Measurements from ENCODE around the gene TP63.

The TP63 gene

DNA sequence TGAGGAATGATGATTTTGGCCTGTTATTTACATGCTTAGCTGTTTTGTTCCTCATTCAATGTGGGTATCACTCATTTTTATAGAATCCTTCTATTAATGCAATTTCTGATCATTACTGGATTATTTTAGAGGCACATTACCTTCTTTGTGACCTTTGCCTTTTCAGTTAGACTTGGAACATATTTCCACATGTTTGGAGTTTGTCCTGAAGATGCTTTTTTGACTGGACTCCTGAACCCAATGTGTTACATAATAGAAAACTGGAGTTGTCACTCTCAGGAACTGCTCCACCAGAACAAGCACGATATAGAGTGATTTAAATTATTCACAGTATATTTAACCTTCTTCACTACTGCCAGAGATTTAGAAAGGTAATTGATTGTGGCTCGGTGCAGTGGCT, 59.5 kb downstream of the TP63 start:
- Histone ChIP-seq H3K27ac (replicated peaks) (no peak overlapping the region), H3K4me3 (replicated peaks; ENCODE audit: insufficient read depth, low read length) (no peak overlapping the region), H3K27me3 (ENCODE audit: insufficient read depth, poor library complexity, severe bottlenecking) (no peaks in the 10 kb centered on the region)
- TF ChIP-seq SPI1 (IDR thresholded peaks at IDR 0.05; ENCODE audit: borderline replicate concordance, low read depth) (no peak), GABPA (IDR thresholded peaks at IDR 0.05; ENCODE audit: low read depth) (no peak), POLR2AphosphoS5 (IDR thresholded peaks at IDR 0.05; ENCODE audit: low read depth) (no peak)
- TF ChIP-seq, protein P1, sequence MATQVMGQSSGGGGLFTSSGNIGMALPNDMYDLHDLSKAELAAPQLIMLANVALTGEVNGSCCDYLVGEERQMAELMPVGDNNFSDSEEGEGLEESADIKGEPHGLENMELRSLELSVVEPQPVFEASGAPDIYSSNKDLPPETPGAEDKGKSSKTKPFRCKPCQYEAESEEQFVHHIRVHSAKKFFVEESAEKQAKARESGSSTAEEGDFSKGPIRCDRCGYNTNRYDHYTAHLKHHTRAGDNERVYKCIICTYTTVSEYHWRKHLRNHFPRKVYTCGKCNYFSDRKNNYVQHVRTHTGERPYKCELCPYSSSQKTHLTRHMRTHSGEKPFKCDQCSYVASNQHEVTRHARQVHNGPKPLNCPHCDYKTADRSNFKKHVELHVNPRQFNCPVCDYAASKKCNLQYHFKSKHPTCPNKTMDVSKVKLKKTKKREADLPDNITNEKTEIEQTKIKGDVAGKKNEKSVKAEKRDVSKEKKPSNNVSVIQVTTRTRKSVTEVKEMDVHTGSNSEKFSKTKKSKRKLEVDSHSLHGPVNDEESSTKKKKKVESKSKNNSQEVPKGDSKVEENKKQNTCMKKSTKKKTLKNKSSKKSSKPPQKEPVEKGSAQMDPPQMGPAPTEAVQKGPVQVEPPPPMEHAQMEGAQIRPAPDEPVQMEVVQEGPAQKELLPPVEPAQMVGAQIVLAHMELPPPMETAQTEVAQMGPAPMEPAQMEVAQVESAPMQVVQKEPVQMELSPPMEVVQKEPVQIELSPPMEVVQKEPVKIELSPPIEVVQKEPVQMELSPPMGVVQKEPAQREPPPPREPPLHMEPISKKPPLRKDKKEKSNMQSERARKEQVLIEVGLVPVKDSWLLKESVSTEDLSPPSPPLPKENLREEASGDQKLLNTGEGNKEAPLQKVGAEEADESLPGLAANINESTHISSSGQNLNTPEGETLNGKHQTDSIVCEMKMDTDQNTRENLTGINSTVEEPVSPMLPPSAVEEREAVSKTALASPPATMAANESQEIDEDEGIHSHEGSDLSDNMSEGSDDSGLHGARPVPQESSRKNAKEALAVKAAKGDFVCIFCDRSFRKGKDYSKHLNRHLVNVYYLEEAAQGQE (IDR thresholded peaks at IDR 0.05; ENCODE audit: insufficient replicate concordance, low read depth) = no peak
- TF ChIP-seq, protein P2, sequence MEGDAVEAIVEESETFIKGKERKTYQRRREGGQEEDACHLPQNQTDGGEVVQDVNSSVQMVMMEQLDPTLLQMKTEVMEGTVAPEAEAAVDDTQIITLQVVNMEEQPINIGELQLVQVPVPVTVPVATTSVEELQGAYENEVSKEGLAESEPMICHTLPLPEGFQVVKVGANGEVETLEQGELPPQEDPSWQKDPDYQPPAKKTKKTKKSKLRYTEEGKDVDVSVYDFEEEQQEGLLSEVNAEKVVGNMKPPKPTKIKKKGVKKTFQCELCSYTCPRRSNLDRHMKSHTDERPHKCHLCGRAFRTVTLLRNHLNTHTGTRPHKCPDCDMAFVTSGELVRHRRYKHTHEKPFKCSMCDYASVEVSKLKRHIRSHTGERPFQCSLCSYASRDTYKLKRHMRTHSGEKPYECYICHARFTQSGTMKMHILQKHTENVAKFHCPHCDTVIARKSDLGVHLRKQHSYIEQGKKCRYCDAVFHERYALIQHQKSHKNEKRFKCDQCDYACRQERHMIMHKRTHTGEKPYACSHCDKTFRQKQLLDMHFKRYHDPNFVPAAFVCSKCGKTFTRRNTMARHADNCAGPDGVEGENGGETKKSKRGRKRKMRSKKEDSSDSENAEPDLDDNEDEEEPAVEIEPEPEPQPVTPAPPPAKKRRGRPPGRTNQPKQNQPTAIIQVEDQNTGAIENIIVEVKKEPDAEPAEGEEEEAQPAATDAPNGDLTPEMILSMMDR (IDR thresholded peaks at IDR 0.05; ENCODE audit: insufficient read depth, low read length) = no peak
- no peak for DNase-seq (ENCODE audit: low read depth in 1 of 2, low spot score in 1 of 2)

DNA sequence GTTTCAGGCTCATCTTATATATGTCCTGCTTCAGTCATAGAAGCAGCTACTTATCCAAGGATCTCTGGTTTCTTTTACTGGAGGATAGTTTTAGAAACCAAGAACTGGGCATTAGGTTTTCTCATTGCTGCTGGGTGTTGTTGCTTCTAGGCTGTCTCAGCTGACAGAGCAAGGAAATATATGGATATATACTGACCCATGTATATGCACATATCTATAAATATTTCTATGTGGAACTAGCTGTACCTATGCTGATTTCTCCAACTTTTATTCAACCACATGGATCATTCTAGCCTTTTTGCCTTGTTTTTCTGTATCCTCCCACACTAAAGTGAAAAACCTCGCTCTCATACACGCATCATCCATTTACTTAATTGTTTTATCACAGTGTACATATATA, 64.2 kb downstream of the TP63 start:
- H3K27me3 ChIP-seq (ENCODE audit: insufficient read depth, poor library complexity, severe bottlenecking) = no peaks in the 10 kb centered on the region
- no peak overlapping the region for H3K4me3 ChIP-seq (replicated peaks; ENCODE audit: insufficient read depth, low read length)
- TF ChIP-seq GABPA (IDR thresholded peaks at IDR 0.05; ENCODE audit: low read depth) = no peak
- no peak for TF ChIP-seq SPI1 (IDR thresholded peaks at IDR 0.05; ENCODE audit: borderline replicate concordance, low read depth)
- TF ChIP-seq POLR2AphosphoS5 (IDR thresholded peaks at IDR 0.05; ENCODE audit: low read depth) = no peak
- TF ChIP-seq, protein P2 (IDR thresholded peaks at IDR 0.05; ENCODE audit: insufficient read depth, low read length) = no peak
- TF ChIP-seq, protein P1 (IDR thresholded peaks at IDR 0.05; ENCODE audit: insufficient replicate concordance, low read depth) = no peak
- H3K27ac ChIP-seq (replicated peaks) = no peak overlapping the region
- DNase-seq (ENCODE audit: low read depth in 1 of 2, low spot score in 1 of 2) = no peak

DNA sequence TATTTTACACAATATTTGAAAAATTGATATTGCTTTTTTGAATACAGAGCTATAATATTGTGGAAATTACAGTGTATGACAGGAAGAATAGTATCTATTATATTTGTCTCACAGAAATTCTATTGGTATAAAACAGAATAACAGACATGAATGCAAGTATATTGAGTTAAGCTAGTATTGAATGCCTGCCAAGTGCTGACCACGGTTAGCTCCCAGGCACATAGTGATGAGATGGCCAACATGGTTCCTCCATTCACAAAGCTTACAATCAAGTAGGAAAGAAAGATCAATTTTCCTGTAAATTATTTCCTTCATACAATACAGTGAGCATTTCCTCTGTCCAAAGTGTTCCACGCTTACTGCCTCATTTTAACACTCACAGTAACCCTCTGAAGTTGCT, 67.6 kb downstream of the TP63 start:
- TF ChIP-seq, protein P2 (IDR thresholded peaks at IDR 0.05; ENCODE audit: insufficient read depth, low read length) = no peak
- TF ChIP-seq GABPA (IDR thresholded peaks at IDR 0.05; ENCODE audit: low read depth) = no peak
- no peak for TF ChIP-seq POLR2AphosphoS5 (IDR thresholded peaks at IDR 0.05; ENCODE audit: low read depth)
- no peak for TF ChIP-seq SPI1 (IDR thresholded peaks at IDR 0.05; ENCODE audit: borderline replicate concordance, low read depth)
- TF ChIP-seq, protein P1 (IDR thresholded peaks at IDR 0.05; ENCODE audit: insufficient replicate concordance, low read depth) = no peak

More for the DNA sequence above, 67.6 kb downstream of the TP63 start:
- DNase-seq (ENCODE audit: low read depth in 1 of 2, low spot score in 1 of 2) = no peak
- Histone ChIP-seq H3K4me3 (replicated peaks; ENCODE audit: insufficient read depth, low read length) (no peak overlapping the region), H3K27ac (replicated peaks) (no peak overlapping the region), H3K27me3 (ENCODE audit: insufficient read depth, poor library complexity, severe bottlenecking) (no peaks in the 10 kb centered on the region)
